HG02571 (cell line): ENCODE measurements around the gene EXTL1.

Experiments used
- ATAC-seq: cut with Tn5 transposase; IDR thresholded peaks from one replicate; pipeline ENCODE4 v1.9.1; 2021; ENCODE audit warnings: mild to moderate bottlenecking, moderate library complexity; ENCODE audit not compliant: unreplicated experiment

EXTL1 gene

DNA sequence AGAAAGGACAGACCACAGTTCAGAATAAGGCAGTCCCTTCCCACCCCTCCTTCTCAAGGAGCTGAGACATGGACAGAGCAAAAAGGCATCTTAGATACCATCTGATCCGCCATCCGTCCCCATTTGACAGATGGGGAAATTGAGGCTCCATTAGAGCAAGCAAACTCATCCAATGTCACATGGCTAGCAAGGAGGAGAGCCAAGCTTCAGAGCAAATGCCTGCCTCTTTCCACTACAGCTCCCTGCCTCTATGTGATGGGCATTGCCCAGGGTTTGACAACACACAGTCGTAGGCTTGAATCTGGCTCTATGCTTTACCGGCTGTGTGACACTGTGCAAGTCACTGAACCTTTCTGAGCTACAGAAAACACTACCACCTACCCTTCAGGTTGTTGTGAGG lies 20.4 kb downstream of the EXTL1 start:
- no peak for ATAC-seq

DNA sequence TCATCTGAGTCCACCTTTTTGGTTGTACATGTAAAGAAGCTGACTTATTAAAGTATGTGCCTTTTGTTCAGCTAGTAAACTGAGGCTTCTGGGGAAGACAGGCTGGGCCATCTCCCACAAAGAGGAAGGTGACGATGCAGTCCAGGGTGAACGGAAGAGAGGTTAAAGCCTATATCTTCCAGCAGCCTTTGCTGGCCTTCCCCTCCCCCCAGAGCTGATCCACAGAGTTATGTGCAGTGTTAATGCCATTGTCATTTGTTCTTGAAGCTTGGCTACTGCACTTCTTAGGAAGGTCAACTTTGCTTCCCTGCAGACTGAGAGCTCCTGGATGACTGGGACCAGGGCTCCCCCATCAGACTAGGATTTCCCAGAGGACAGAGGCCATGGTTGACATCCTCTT lies 22.2 kb downstream of the EXTL1 start:
- no peak for ATAC-seq

DNA sequence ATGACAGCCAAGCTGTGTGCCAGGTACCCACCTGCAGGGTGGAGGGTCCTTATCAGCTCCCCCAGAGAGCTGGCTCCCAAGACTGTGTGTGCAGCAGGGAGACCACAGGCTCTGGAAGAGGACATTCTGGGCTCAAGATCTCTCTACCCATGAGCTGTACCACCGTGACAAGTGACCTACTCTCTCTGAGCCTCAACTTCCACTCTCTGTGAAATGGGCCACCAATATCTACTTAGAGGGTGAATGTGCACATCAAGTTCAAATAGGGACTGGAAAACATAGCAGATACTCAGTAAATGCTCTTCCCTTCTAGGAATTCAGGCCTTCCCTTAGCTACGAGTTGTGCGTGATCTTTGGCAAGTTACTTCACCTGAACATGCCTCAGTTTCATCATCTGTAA lies 22.8 kb downstream of the EXTL1 start:
- ATAC-seq, result no peak

DNA sequence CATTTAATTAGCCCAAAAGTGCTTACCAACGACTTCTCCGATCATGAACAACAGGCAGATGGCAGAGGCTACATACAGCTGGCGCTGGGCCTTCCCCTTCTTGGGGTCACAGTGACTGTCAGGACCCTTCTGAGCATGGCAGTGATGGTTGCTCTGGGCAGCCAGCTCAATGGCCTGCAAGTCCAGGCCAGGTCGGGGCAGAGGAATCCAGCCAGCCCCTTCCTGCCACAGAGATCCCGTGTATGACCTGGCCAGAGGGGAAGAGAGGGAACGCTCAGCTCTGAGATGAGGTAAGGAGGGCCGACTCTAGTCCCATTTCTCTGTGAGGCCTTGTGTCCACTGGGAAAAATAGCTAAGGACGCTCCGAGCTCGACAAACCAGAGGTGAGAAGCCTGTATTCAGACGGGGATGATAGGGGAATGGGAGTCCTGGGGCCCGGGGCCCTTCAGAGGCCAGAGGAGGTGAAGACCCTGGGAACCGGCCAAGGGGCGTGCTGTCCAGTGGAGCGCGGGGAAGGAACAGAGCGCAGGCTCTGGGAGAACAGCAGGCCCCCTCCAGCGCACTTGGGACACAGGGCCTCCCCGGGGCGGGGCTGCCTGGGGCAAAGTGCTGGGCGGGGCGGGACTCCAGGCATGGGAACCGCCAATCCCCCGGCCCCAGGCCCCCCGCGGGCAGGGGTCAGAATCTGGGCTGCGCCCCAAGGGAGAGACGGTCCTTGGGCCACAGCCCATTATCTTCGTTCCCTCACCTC lies 23.6 kb downstream of the EXTL1 start:
- no peak for ATAC-seq

DNA sequence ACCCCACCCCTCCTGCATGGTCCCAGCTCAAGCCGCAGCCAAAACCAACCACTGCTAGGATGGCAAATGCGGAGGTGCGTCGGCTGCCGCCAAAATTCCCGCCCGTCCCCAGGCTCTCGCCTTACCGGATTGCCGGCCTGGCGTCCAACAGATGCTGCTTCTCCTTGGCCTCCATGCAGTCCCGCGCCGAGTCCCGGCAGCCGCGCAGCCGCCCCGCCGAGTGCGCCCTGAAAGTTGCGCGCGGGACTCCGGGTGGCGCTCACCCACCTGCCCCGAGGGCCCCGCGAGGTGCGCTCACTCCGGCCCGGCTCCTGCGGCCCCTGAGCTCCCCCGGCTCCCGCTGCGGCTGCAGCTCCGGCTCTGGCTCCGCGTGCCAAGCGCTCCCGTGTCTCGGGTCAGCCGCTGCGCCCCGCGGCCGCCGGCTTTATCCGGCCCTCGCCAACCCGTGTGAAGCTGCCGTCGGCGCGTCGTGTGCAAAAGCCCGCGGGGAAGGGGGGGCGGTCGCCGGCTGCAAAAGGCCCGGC lies 24.2 kb downstream of the EXTL1 start, which contains the start of gene SLC30A2:
Gene SLC30A2, minus strand, starts transcription at position 397 of the 524 bp plus-strand sequence. Its CDS starts 222 bp downstream, at position 175.
- no peak for ATAC-seq

DNA sequence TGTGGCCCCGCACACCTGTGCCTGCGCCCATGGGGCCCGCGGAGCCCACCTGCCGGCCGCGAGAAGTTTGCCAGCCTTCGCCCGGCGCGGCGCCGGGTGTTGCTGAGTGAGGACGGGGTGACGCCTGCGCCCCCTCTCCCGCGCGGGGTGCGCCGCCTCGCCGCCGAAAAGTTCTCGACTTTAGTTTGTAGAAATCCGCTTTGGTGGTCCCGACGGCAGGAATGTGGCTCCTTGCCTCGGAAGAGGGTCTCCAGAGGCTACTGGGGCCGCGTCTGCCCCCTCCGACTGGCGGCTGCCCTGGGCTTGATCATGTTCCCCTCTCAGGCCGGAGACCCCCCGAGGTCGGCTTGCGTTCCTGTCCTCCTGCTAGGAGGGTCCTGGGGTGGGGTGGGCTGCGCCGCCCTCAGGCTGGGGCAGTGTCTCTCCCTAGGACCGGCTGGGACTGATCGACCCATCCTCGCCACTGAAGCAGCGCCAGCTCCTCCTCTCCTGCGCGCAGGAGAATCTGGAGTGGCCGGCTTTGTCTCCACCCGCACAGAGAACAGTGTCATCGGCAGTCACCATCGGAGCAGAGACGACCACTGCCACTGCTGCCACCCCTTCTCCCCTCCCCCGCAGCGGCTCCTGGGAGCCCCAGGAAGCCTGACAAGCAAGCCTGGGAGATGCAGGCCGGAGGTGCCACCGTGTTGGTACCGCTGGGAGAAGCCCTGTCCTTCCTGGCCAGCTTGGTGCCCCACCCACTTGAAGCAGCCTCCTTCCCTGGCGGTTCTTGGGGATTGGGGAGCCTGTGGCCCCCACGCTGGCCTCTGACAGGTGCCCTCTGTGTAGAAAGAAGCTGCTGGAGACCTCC lies 24.9 kb downstream of the EXTL1 start:
- ATAC-seq, result no peak

DNA sequence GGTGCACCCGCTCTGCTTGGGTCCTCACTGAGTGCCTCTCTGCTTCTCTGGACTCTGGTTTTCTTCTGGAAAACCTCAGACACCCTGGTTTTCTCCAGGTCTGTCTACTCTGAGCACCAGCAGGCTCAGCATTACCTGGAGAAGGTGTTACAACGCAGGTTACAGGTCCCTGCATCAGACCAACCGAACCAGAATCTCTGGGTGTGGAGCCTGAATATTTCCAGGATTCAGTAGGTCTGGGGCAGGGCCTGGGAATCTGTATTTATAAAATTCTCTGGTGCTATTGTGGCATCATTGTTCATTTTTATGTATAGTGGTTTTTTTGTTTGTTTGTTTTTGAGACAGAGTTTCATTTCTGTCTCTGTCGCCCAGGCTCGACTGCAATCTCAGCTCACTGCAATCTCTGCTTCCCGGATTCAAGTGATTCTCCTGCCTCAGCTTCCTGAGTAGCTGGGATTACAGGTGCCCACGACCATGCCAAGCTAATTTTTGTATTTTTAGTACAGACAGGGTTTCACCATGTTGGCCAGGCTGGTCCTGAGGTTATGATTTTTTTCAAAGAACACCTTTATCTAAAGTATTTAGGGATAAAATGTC lies 25.8 kb downstream of the EXTL1 start:
- no peak for ATAC-seq

DNA sequence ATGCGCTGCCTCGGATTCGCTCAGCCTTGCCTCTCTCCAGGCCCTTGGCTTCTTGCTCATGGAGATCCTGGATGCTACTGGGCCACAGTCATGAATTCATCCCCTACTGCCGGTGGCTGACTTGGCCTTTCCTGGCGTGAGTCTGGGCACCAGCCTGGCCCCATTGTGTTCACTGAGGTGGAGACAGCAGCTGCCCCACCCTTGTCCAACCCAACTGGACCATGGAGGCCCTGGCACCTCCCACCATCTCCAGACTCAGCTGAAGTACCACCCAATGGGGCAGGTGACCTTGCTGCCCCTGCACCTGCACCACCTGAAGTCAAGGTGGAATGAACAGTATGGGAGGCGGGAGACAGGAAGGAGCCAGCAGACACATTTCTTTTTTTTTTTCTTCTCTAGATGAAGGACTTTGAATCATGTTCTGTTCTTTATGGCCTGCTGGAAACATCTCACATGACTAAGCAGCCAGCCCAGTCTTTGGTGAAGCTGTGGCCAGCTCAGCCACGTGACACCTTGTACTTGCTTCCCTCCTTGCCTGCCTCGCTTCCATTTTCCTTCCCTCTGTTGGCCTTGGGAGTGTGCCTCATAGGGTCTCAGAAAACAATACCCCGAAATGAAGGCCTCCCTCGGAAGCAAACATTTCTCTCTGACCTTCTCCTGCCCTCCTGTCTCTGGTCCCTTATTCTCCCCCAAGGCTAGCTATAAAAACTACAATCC lies 28.1 kb downstream of the EXTL1 start:
- no peak for ATAC-seq

DNA sequence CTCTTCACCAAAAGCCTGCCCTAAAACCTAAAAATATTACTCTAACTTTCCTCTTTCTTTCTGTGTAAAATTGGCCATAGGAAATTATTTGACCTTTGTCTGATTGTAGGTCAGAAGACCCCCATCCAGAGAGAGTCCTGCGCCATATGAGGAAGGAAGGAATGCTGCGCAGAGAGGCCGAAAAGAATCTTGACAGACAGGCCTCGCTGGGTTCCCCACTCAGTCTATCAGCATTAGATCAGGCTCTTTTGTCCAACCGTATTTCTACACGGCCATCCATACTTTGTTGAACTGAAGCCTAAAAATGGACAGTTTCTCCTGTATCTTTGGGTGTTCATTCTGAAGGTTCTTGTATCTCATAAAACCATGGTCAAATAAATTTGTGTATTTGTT lies 28.7 kb downstream of the EXTL1 start:
- no peak for ATAC-seq

DNA sequence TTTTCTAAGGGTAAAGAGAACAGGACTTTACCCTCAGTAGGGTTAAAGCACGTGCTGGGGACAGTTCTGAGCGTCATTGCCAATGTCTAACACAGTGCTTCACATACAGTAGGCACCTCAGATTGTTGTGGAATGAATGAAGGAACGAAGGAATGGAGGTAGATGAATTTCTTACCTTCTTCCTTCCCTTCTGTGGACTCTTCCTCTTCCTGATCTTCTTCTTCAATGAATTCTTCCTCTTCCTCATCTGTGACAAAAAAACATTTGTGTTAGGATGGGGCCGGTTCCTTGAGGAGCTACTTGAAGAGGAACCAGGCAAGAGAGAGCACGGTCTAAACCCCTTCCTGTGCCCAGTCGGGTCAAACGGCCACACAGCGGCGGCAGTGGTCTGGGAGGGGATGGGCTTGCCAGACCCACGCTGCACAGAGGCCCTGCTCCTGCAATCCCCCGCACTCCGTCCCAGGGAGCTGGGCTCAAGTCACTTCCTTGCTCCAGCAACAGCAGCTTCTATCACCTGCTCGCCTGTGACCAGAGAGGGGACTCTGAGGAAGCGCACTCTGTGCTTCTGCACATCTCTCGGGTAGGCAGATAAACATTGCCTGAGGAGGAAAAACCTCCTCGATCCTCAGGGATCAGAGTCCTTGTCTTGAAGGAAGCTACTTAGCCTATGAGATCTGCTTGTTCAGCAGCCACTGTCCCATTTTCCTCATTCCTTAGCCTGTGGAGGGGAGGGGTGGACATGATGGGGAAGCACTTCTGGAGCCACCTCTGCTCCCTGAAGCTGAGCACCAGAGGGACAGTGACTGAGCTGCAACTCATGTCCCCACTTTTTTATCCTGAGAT lies 32.4 kb downstream of the EXTL1 start:
- ATAC-seq, result no peak

DNA sequence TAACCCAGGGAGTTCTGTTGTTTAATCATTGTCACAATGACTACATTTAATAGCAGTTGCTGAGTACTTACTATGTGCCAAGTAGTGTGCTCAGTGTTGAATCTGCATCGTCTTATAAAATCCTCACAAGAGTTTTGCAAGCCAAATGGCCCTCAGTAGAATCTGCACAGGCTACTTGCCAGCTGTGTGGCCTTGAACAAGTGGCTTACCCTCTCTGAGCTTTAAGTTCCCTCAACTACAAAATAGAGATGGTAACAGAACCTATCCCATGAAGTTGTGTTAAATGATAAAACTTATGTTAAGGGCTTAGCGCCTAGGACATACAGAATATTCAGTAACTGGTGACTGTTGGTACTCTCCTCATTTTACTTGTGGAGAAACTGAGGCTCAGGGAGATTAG lies 33.5 kb downstream of the EXTL1 start:
- no peak for ATAC-seq

DNA sequence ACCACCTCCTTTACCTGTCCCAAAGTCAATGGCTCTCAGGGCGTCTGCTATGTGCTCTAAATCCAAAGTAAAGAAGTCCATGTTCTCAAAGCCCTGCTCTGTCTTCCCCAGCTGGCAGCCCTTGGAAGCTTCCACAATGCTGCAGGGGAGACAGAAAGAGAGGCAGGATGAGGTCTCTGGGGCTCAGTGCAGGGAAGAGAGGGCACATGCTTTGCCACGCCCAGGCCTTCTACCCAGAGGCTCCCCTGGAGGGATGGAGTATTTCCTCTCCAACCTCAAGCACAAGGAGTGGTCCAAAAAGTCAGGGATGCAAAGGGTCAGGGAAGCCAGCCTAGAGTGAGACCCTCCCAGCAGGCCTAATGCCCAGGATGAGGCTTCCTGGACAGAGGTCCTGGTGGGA lies 35.6 kb downstream of the EXTL1 start:
- ATAC-seq, result no peak

DNA sequence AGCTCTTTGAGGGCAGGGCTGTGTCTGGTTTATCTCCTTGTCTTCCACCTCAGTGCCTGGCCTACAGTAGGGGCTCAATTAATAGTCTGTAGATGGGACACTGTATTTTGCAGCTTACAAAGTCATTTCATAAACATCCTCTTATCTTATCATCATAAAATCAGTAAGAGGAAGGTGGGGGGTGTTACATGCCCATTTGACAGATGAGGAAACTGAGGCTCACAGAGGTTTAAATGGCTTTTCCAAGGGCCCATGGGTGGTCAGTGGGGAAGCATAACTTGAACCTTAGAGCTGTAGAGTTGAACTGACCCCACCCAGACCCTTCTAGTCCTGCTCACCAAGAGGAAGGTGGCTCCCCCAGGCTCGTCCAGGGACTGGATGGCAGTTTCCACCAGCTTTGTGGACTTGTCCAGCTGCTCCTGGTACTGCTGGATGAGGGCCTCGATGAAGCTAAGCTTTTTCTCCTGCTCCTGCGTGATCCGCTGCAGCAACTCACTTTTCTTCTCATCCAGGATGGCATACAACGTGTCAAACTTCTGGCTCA lies 36.5 kb downstream of the EXTL1 start:
- no peak for ATAC-seq

DNA sequence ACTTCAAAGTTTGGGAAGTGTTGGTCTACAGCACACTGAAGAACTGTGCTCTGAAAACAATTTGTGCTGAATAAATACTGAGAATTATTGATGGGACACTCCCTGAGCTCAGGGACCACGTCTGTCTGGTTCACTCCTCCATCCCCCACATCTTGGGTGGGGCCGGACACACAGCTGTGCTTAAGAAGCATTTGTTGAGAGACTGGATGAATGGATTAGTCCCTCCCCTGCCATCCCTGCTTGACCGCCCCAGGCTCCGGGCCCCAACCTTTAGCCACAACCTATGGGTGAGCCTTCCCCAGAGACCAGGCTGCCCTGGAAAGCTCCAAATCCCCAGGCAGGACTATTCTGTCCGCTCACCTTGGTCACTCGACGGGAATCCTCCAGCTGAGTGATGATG lies 38.3 kb downstream of the EXTL1 start:
- ATAC-seq, result no peak

DNA sequence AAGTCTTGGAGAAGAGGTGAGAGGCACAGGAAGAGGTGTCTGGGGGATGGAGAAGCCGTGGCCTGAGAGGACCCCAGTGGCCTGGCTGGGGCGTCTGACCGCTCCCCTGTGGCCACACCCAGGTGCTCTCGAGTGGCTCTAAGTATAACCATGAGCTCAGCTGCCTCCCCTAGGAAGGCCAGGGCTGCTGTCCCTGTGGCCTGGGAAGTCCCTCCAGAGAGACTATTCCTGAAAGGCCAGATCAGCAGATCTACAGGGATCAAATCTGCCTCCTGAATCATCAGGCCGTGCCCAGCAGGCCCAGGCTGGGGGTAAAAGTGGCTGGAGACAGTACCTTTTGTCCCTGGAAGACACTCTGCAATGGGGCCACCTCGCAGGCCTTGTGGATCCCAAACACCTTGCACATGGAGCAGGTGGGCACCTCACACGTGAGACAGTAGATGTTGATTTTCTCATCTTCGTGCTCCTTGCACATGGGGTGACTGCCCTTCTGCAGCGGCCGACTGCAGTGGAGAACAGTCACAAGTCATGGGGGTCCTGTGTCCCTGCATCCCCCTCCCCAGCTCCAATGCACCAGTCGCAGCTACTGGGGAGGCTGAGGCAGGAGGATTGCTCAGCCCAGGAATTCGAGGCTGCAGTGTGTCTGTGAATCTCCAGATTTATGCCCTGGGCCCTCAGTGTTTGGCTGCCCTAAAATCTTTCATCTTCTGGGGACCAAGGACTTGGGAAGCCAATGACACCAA lies 39.4 kb downstream of the EXTL1 start:
- ATAC-seq, result no peak

DNA sequence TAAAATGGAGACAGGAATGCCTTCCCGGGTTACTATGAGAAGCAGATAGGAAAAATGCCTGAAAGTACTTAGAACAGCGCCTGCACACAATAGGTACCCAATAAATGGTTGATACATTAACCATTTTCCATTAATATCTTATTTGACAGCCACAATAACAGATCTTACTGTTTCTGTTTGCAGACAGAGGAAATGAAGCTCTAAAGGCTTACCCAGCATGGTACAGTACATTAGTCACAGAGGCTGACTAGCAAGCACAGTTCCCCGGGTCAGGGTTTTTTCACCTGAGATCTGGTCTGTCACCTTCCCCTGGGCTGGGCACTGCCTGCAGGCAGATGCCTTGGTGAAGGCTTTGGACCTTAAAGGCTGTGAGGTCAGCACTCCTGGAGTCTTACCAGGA lies 43.0 kb downstream of the EXTL1 start:
- no peak for ATAC-seq

DNA sequence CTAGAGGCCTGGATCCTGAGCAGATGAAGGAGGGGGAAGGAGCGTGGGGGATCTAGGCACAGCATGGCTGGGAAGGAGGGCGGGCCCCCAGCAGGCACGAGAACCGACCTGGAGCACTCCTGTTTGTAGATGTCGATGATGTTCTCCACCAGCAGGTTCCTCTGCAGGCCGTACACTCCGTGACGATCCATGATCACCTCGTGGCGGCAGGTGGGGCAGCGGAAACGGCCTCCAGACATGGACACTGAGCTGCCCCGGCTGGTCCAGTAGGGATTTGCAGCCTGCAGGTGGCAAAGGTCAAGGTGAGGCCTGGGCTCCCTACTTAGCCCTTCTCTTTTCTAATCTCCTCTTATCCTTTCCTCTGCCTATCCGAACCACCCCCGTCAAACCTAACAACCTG lies 44.6 kb downstream of the EXTL1 start:
- ATAC-seq, result no peak

DNA sequence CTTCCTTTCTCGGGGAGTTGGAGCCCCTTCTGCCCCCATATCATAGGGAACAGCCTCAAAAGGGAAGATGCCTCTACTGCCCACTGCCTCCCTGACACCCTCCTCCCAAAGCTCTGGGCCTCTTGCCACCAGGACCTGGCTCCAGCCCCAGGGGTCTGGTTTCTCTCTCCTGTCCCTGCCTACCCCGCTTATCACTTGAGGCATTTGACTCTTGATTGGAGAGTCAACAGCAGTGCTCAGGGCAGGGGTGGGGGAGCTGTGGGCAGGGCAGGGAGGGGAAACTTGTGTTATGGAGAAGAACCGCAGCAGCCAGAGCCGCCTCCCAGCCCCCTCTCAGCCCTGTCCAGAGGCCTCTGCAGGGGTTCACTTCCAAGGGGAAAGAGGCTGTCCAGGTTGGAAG lies 45.3 kb downstream of the EXTL1 start:
- no peak for ATAC-seq

DNA sequence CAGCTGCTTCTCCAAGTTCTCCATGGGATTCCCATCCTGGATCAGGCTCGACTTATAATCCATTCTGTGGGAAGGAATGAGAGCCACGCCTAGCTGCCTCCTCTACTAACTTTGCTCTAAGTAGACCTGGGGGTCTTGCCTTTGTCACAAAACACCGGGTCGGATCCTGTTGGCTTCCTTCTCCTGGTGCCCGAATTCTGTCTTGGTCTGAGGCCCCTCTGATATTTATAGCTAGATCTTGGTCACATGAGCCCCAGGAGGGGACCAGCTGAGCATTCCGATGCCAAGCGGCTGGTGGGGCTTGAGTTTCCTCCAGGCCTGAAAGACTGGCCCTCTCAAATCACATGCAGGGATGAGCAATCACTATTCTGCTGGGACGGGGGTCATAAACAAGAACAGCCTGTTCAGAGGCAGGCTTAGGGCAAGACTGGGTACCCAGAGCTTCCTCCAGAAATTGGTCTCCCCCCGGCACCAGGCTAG lies 45.9 kb downstream of the EXTL1 start, which contains the start of gene TRIM63:
Gene TRIM63, minus strand, starts transcription at position 199 of the 480 bp plus-strand sequence. Its CDS starts 136 bp downstream, at position 63.
- ATAC-seq, result no peak
